HUES6 (cell line): Measurements from ENCODE around the gene HAUS3.
"Not testable (repeated sequence)": the region's sequence is repeated elsewhere in the genome, so short reads cannot be mapped to it uniquely, and the experiment has no call there.

Experiments used
- H3K27ac ChIP-seq: 2 replicates; pipeline ENCODE4 v1.7.0; 2013; ENCODE audit warnings: low read depth, mild to moderate bottlenecking, low read length, inconsistent platforms
- H3K27me3 ChIP-seq: 2 replicates; pipeline ENCODE4 v1.6.1; 2013; ENCODE audit warnings: low read length; ENCODE audit not compliant: control insufficient read depth, insufficient read depth
- H3K36me3 ChIP-seq: 2 replicates; pipeline ENCODE4 v1.6.1; 2013; ENCODE audit warnings: low read length; ENCODE audit not compliant: control insufficient read depth, insufficient read depth
- H3K4me1 ChIP-seq: 2 replicates; pipeline ENCODE4 v1.6.1; 2013; ENCODE audit warnings: low read length; ENCODE audit not compliant: control insufficient read depth, insufficient read depth
- H3K4me3 ChIP-seq: 2 replicates; pipeline ENCODE4 v1.5.1; 2013; ENCODE audit warnings: low read depth, low read length
- H3K9ac ChIP-seq: one replicate; pipeline ENCODE4 v1.6.1; 2013; ENCODE audit warnings: mild to moderate bottlenecking, low read length
- H3K9me3 ChIP-seq: 2 replicates; pipeline ENCODE4 v1.6.1; 2013; ENCODE audit warnings: low read depth, low read length; ENCODE audit not compliant: control insufficient read depth, insufficient read depth

Gene HAUS3

GRCh38 chr4:2284934-2285612 lies 43.2 kb upstream of the HAUS3 start:
- no peak overlapping the region for H3K9ac ChIP-seq
- H3K4me3 ChIP-seq: no peak overlapping the region
- no peak overlapping the region for H3K27ac ChIP-seq
- H3K36me3 ChIP-seq: no peaks in the 10 kb centered on the region
- H3K4me1 ChIP-seq: no peaks in the 10 kb centered on the region
- H3K9me3 ChIP-seq: no peaks in the 10 kb centered on the region
- H3K27me3 ChIP-seq: no peaks in the 10 kb centered on the region; the same call in 1 of the 2 replicates

- H3K4me1 ChIP-seq: no peaks in the 10 kb centered on the region
- no peaks in the 10 kb centered on the region for H3K36me3 ChIP-seq
- no peak overlapping the region for H3K9ac ChIP-seq
- no peak overlapping the region for H3K4me3 ChIP-seq
- H3K27ac ChIP-seq: no peak overlapping the region
- no peaks in the 10 kb centered on the region for H3K9me3 ChIP-seq
- no peaks in the 10 kb centered on the region; the same call in 1 of the 2 replicates for H3K27me3 ChIP-seq
Measured at GRCh38 chr4:2284161-2284933, 42.4 kb upstream of the HAUS3 start.

GRCh38 chr4:2283199-2283711 lies 41.3 kb upstream of the HAUS3 start:
- no peaks in the 10 kb centered on the region for H3K9me3 ChIP-seq
- no peak overlapping the region for H3K27ac ChIP-seq
- no peak overlapping the region for H3K4me3 ChIP-seq
- no peaks in the 10 kb centered on the region; the same call in 1 of the 2 replicates for H3K27me3 ChIP-seq
- H3K9ac ChIP-seq: no peak overlapping the region
- H3K36me3 ChIP-seq: no peaks in the 10 kb centered on the region
- H3K4me1 ChIP-seq: no peaks in the 10 kb centered on the region

- H3K4me1 ChIP-seq: no peaks in the 10 kb centered on the region
- H3K9ac ChIP-seq: no peak overlapping the region
- H3K4me3 ChIP-seq: no peak overlapping the region
- no peak overlapping the region for H3K27ac ChIP-seq
- no peaks in the 10 kb centered on the region for H3K9me3 ChIP-seq
- H3K36me3 ChIP-seq: no peaks in the 10 kb centered on the region
- no peaks in the 10 kb centered on the region; the same call in 1 of the 2 replicates for H3K27me3 ChIP-seq
Measured at GRCh38 chr4:2281575-2282343, 39.8 kb upstream of the HAUS3 start.

- Histone ChIP-seq H3K4me1 (no peaks in the 10 kb centered on the region), H3K4me3 (no peak overlapping the region), H3K36me3 (no peaks in the 10 kb centered on the region), H3K27ac (no peak overlapping the region), H3K27me3 (no peaks in the 10 kb centered on the region; the same call in 1 of the 2 replicates), H3K9me3 (no peaks in the 10 kb centered on the region), H3K9ac (no peak overlapping the region)
Measured at GRCh38 chr4:2280531-2281300, 38.8 kb upstream of the HAUS3 start.

GRCh38 chr4:2277956-2278355 lies 36.0 kb upstream of the HAUS3 start:
- H3K9ac ChIP-seq: no peak overlapping the region
- H3K4me1 ChIP-seq: no peaks in the 10 kb centered on the region
- H3K36me3 ChIP-seq: no peaks in the 10 kb centered on the region
- no peaks in the 10 kb centered on the region for H3K9me3 ChIP-seq
- H3K27ac ChIP-seq: no peak overlapping the region
- H3K4me3 ChIP-seq: no peak overlapping the region
- H3K27me3 ChIP-seq: no peaks in the 10 kb centered on the region

- no peak overlapping the region for H3K27ac ChIP-seq
- H3K36me3 ChIP-seq: no peaks in the 10 kb centered on the region
- H3K4me3 ChIP-seq: no peak overlapping the region
- H3K9ac ChIP-seq: no peak overlapping the region
- H3K27me3 ChIP-seq: no peaks in the 10 kb centered on the region
- no peaks in the 10 kb centered on the region for H3K9me3 ChIP-seq
- no peaks in the 10 kb centered on the region for H3K4me1 ChIP-seq
Measured at GRCh38 chr4:2276581-2277325, 34.8 kb upstream of the HAUS3 start.

- H3K27ac ChIP-seq: no peak overlapping the region
- H3K9me3 ChIP-seq: no peaks in the 10 kb centered on the region
- no peaks in the 10 kb centered on the region for H3K27me3 ChIP-seq
- H3K9ac ChIP-seq: no peak overlapping the region
- H3K4me3 ChIP-seq: no peak overlapping the region
- H3K36me3 ChIP-seq: no peaks in the 10 kb centered on the region
- H3K4me1 ChIP-seq: no peaks in the 10 kb centered on the region
Measured at GRCh38 chr4:2275546-2276251, 33.8 kb upstream of the HAUS3 start.

GRCh38 chr4:2275044-2275397 lies 33.1 kb upstream of the HAUS3 start:
- H3K9ac ChIP-seq, H3K36me3 ChIP-seq, H3K9me3 ChIP-seq, H3K27ac ChIP-seq, H3K4me3 ChIP-seq, H3K4me1 ChIP-seq, H3K27me3 ChIP-seq: not testable (repeated sequence)
